ENCODE results near the gene SRD5A1.

SRD5A1 gene

DNA sequence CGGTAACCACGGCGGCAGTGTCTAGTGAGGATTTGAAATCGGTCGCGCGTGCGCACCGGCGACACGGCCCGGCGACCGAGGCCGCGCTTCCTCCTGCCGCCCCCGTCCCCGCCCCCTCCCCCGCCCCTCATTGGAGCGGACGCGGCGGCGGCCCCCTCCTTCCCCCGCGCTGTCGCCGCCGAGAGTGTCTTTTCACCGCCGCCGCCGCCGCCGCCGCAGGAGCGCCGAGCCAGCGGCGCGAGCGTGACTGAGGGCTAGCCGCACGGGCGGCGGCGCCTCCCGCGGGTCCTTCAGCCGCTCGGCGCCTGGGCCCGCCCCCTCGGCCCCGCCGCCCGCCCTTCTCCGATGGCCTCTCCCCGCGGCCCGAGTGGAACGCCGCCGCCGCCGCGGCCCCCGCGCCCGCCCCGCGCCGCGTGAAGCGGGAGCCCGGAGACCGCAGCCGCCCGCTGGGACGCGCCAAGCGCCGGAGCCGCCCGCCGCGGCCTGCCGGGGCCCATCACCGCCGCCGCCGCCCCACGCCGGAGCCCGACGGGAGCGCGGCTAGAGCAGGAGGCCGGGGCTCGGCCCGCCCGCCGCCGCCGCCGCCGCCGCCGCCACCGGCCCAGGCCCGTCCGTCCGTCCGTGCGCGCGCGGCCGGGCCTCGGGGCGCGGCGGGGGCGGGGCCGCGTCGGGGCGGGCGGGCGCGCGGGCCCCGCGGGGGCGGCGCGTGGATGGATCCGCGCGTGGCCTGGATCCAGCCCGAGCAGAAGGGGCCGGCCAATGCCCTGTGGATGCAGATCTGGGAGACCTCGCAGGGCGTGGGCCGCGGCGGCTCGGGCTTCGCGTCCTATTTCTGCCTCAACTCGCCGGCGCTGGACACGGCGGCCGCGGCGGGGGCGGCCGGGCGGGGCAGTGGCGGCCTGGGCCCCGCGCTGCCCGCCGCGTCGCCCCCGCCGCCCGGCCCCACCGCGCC, 80.3 kb downstream of the SRD5A1 start, which contains the start of gene TENT4A:
TSS of gene TENT4A (plus strand) at position 159 of the 952 bp plus-strand sequence. CDS start at position 711, 552 bp downstream.
- no peak for DNase-seq (ENCODE audit: low spot score)

DNA sequence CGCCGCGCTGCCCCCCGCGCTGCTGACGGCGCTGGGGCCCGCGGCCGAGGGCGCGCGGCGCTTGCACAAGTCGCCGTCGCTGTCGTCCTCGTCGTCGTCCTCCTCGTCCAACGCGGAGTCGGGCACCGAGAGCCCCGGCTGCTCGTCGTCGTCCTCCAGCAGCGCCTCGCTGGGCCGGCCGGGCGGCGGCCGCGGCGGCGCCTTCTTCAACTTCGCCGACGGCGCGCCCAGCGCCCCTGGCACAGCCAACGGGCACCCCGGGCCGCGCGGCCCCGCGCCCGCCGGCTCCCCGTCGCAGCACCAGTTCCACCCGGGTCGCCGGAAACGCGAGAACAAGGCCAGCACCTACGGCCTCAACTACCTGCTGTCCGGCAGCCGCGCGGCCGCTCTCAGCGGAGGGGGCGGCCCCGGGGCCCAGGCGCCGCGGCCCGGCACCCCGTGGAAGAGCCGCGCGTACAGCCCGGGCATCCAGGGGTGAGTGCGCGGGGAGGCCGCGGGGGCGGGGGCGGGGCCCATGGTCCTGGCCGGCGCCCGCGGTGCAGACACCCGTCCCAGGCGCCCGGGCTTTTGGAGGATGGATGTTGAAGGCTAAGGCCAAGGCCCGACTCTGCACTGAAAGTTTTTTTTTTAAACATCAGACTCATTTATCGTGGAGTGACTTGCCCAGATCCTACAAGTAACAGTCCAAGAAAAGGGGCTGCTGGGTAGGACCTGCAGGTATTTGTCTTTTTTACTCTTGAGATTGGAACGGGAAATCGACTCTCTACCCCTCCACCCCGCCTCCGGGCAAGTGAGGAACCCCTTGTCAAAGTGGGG, 81.2 kb downstream of the SRD5A1 start:
- DNase-seq (ENCODE audit: low spot score) = peak; percentile 22

DNA sequence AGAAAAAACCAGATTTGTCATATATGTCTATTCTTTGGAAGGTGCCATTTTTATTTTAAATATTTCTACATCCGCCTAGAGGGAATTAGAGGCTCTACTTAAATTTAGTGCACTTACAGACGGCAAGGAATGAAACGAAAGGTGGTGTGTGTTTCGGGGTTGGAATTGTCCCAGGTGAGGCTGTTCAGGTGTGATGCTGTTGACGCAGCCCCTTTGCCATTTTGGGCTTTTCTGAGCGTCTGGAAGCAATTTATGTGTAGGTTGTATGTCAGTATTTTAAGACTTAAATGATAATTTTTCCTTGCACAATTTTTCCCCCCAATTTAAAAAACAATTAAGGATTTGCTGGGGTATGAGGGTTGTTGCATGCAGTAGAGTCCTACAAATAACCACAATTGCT, 82.0 kb downstream of the SRD5A1 start:
- DNase-seq (ENCODE audit: low spot score) = no peak

DNA sequence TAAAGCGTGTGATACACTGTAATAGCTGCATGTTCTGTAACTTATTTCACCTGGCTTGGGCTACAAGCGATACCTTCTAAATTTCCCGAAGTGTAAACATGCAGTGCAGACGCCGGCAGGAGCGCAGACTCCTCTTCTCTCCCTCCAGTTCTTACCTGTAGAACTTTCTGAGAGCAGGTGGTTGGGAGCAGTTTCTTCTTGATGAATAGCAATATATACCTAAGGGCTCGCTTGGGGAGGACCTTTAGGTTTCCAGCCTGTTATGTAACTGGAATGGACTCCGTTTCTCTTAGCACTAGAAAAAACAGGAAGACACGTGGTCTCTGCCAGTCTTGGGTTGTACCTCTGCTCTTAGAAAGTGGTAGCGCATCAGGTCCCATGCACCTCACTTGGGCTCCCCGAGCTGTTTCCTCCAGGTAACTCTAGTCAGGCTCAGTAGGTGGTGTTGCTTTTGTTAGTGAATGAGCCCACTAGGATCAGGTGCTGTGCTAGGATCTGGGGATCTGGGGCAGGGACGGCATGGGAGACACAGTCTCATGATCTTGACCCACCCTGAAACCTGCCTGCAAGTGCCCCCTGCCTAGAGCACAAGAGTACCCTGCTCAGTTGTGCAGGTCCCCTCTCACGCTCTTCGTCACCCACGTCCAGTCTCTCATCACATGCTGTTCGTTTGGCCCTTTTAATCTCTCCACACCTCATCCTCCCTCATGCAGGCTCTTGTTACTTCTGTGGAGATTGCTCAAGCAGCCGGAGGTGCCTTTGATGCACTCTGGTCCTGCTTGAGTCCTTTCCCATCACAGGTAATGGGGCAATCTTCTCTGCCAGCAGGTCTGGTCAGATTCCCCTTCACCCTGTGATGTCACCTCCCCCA, 82.8 kb downstream of the SRD5A1 start:
- no peak for DNase-seq (ENCODE audit: low spot score)

DNA sequence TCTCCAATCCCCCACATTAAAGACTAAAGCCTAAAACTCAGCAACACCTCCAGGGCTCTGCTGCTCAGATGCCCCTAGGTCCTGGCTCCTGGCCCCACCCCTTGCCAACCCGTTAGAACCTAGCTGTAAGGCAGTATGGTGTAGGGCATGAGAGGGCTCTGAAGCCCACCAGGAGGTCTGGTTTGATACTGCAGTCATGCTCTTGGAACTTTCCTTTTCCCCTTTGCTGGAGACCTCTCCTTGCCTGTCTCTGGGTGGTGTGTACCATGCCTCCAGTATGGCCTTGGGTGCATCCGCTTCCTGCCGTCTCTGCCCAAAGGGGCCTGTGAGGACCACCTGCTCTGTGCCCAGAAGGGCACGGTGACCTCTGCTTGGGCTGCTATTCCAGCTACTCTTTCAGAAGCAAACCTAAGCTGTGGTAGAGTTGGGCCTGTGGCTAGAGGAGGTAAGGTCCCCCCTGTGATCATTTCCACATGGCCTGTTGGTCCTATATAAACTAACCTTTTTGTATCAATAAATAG, 83.4 kb downstream of the SRD5A1 start:
- DNase-seq (ENCODE audit: low spot score) = no peak

DNA sequence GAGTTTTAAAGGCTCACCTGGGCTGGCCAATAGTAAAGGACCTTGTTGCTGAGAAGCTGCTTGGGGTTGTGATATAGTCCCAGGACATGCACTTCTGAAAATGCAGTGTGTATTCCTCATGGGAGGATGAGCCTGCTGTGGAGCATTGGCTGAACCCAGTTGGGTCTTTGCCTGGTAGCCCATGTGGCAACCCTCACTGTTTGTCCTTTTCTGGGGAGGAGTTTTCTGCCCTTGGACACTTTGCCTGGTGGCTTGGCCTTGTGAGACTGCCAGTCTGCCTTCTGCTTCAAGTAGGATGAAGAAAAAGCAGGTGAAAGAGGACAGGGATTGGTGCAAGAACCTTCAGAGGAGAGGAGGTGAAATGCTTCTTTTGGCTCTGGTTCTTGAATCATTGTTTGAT, 84.0 kb downstream of the SRD5A1 start:
- DNase-seq (ENCODE audit: low spot score) = no peak

DNA sequence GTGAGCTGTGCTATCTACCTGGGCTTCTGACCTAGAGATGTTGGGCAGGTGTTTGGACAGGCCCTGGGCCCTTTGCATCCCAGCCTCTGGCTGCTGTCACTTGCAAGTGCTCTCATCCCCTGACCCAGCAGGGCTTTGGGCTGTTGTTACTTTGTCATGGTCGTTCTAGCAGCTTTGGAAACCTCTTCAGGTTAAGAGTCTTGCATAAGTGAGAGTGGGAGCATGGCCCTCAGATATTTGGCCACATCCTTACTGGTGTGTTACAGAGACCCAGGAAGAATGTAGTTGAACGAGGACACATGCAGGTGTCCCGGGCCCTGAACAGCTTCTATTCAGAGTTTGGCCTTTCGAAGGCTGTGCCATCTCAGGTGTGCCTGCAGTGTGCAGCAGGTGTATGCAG, 84.4 kb downstream of the SRD5A1 start:
- DNase-seq (ENCODE audit: low spot score) = no peak

DNA sequence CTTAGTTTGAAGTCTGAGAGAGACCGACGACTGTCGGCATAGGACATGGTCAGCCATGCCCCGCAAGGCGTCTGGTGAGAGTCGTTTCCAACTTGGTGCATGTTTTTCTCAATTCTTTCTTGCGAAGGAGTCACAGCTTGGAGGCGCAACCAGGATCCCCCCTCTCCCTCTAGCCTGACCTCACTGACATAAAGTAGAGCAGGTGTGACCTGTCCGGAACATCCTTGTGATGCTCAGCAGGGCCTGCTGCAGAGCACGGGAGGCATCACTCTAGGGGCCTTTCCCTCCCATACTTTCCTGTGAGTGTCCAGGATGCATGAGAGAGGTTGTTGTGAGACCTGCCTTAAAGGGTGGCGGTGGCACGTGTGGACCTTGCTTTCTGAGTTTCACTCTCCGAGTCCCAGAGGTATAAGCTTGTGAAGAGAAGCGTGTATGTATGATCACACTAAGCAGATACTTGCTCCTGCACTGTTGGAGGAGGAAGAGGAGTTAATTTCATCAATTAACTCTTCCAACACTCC, 85.0 kb downstream of the SRD5A1 start:
- DNase-seq (ENCODE audit: low spot score) = no peak

DNA sequence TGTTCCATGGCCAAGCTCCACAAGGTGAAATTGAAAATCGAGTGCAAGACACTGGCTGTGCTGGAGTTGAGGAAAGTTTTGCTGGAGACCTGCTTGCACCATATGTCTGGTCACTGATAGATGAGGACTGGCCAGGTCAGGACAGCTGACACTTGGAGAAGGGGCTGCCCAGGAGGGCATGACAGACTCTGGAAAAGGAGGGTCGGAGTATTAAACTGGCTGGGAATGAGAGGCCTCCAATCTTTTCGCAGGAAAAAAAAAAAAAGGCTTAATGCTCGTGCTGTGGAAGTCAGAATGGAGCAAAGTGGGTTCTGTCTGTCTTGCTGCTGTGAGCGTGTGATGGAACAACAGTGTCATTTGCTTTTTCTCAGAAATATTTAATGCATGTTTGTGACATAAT, 85.5 kb downstream of the SRD5A1 start:
- no peak for DNase-seq (ENCODE audit: low spot score)

DNA sequence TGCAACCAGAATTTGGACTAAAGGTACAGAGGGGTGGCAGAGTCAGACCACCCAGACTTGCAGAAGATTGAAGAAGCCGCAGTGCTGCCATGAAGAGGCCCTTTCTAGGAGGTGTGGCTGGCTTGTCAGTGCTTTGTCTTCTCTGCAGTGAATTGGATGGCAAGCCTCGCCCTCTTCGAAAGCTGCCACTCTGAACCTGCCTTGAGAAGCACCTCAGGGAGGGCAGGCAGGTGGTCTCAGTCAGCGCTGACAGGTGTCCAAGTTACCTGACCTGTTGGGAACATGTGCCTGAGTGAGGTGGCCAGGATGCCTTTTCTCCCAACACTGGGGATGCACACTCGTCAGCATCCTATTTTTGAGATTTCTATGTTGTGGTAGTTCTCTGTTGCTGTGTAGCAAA, 86.2 kb downstream of the SRD5A1 start:
- no peak for DNase-seq (ENCODE audit: low spot score)

DNA sequence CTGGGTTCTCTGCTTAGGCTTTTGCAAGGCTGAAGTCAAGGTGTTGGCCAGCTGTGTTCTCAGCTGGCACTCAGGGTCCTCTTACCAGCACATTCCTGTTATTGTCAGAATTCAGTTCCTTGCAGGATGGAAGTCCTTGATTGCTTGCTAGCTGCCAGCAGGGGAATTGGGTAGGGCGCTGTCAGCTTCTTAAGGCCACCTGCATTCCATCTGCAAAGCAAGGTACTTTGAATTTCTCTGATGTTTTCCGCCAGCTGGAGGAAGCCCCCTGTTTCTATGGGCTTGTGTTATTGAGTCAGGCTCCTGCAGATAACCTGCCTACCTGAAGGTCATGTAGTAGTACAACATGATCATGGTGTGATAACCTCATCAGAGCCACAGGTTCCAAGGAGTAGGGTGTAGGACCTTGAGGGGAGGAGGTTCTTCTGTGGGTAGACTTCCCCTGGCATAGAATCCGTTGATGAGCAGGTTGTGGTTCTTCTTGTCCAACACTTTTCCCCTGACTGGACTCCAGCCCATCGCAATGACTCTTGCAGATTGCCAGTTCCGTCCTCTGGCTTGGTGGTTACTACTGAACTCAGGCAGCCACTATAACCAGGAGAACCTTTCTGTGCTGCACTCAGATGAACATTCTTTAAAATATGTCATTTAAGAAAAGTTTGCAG, 86.8 kb downstream of the SRD5A1 start:
- no peak for DNase-seq (ENCODE audit: low spot score)

DNA sequence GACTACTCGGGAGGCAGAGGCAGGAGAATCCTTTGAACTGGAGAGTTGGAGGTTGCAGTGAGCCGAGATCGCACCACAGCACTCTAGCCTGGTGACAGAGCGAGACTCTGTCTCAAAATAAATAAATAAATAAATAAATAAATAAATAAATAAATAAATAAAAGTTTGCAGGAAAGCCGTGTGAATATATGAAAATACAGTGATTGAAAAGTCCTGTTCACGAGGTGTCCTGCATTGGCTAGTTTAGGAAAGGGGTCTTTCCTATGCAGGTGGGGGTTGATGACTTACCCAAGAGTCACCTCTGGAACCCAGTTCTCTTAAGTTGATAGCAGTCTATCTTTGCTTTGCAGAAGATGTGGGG, 87.3 kb downstream of the SRD5A1 start:
- no peak for DNase-seq (ENCODE audit: low spot score)

DNA sequence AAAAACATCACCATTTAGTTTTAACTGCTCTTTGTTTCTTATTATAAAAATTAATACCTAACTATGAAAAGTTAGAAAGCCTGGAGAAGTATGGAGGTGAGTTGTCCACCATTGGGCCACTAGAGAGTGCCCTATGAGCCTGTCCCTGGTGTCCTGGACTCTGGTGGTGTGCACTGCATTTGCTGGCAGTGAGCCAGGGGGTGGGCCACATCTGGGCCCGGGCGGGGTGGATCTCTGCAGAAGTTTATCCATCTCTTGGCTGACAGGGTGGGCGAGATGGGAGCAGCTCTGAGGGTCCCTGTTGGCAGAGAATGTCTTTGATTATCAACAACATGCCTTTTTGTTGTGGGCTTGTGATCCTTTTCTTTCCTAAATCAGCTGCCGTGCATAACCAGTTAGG, 88.2 kb downstream of the SRD5A1 start:
- DNase-seq (ENCODE audit: low spot score) = no peak

DNA sequence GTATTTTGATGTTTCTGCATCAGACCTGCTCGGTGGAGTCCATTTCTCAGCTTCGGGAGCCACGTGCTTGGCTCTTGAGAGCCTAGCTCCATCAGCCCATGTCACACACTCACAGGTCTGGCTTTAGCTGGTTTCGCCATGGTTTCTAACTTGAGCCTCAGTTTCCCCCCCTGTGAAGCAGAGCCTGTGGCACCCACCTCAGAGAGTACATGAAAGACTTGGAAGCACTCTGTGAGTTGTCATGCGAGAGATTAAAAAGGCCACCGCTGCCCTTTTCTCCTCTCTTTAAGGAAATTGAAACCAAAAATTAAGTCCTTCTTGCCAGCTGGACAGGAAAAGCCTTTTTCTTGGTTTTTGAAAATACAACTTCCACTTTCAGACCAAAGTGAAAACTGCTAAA, 88.8 kb downstream of the SRD5A1 start:
- DNase-seq (ENCODE audit: low spot score) = no peak

DNA sequence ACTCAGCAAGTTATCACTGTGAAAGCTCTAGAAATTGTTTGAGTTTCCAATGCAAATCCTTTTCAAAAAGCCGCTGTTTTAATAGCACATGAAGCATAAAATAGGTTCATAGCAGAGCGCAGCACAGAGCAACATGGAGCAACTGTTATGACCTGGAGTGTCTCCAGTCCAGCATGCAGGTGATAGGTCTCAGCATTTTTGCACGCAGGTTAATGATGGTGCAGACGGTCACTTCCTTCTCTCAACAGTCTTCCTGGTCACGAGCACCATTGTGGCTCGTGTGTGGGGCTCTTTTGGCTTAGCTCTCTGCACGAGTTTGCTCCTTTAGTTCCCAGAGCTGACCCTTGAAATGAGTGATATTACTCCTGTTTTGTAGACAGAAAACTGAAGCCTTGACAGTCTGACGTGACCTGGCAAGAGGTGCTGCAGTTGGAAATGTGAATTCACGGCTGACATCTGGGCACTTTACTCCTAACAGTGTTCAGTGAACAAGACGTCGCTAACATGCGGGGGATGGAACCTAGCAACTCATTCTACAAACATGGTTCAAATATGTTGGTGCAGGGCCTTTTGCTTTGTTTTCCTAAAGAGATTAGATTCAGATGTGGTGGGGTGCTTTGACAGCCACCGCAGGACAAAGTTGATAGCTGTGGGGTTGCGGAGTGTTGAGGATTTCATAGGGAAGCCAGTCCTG, 90.0 kb downstream of the SRD5A1 start:
- no peak for DNase-seq (ENCODE audit: low spot score)

DNA sequence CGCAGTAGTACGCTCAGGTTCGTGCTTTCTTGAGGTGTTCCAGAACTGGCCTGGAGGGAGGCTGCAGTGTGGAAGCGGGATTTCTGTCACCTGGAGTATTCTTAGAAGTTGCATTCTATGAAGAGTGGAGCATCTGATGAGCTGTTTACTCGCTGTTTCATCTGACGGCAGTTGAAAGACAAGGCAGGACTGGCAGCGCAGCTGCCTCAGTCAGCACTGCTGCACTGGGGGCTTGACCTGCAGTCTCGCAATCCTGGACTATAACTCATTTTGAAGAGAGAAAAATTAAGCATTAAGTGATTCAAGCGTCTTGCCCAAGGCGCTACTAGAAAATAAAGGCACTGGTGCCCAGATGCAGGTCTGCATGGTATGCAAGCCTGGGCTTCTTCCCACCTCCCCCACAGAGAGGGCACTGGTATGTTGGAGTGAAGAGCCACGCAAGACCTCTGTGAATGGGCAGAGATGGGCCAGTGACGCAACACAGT, 90.6 kb downstream of the SRD5A1 start:
- no peak for DNase-seq (ENCODE audit: low spot score)
